IMR-90 (cell line): ENCODE data around the gene URI1. TPM values are rescaled to one million over a fixed set of nuclear protein-coding genes. Genes with fewer than 3 reads are reported as not detected.
"Not testable (repeated sequence)": the region's sequence is repeated elsewhere in the genome, so short reads cannot be mapped to it uniquely, and the experiment has no call there.

Experiments
- ATAC-seq: fragments of 200-7000 bp; cut with Tn5 transposase; 2 replicates; pipeline ENCODE4 v1.9.1; 2020; ENCODE audit warnings: low read depth, mild to moderate bottlenecking, moderate library complexity
- BruUV-seq: library from RNA; stranded (reverse); fragments of 400-500 nt; replicated peaks from 2 replicates; lab custom pipeline; 2021; lab: Mats Ljungman, UMichigan
- CTCF ChIA-PET: fragments of 300-600 bp; formaldehyde crosslinking; extraction: SDS; loops from one replicate; lab custom pipeline; 2021; ENCODE audit warnings: antibody characterized with exemption; lab: Yijun Ruan, JAX
- POLR2A ChIA-PET: fragments of 300-600 bp; sonication (Branson Sonifier 250); formaldehyde crosslinking; loops from one replicate; lab custom pipeline; 2022; ENCODE audit warnings: antibody characterized with exemption; ENCODE audit not compliant: unreplicated experiment; lab: Charles Lee
- DNase-seq: peaks from one replicate; pipeline ENCODE4 v3.0.0; 2013
- H2AFZ ChIP-seq: replicated peaks from 2 replicates; pipeline ENCODE3; 2013; ENCODE audit warnings: low read length, mild to moderate bottlenecking; ENCODE audit not compliant: poor library complexity
- H2AK5ac ChIP-seq: 2 replicates; pipeline ENCODE4 v1.6.1; 2013; ENCODE audit warnings: low read depth, low read length, inconsistent platforms
- H2AK9ac ChIP-seq: replicated peaks from 2 replicates; pipeline ENCODE3; 2013; ENCODE audit warnings: mild to moderate bottlenecking, low read depth, low read length, moderate library complexity; ENCODE audit not compliant: poor library complexity
- H2BK120ac ChIP-seq: 2 replicates; pipeline ENCODE4 v1.6.1; 2013; ENCODE audit warnings: low read depth, low read length, inconsistent platforms
- H2BK15ac ChIP-seq: 3 replicates; pipeline ENCODE4 v1.6.1; 2013; ENCODE audit warnings: low read depth, low read length, inconsistent platforms
- H2BK20ac ChIP-seq: 2 replicates; pipeline ENCODE4 v1.6.1; 2013; ENCODE audit warnings: low read depth, mild to moderate bottlenecking, inconsistent platforms, low read length, moderate library complexity
- H2BK5ac ChIP-seq: 2 replicates; pipeline ENCODE4 v1.6.1; 2013; ENCODE audit warnings: mild to moderate bottlenecking, low read depth, low read length, inconsistent platforms; ENCODE audit not compliant: poor library complexity, severe bottlenecking
- H3K14ac ChIP-seq: replicated peaks from 2 replicates; pipeline ENCODE4 v1.6.1; 2013; ENCODE audit warnings: low read depth, low read length, inconsistent platforms
- H3K18ac ChIP-seq: 2 replicates; pipeline ENCODE4 v1.6.1; 2013; ENCODE audit warnings: low read depth, low read length, control low read depth
- H3K23ac ChIP-seq: 2 replicates; pipeline ENCODE4 v1.6.1; 2013; ENCODE audit warnings: low read depth, low read length, inconsistent platforms
- H3K27ac ChIP-seq: 2 replicates; pipeline ENCODE4 v1.5.1; 2013; ENCODE audit warnings: mild to moderate bottlenecking, control low read depth, low read length; ENCODE audit not compliant: insufficient read depth
- H3K27me3 ChIP-seq: 2 replicates; pipeline ENCODE4 v1.6.1; 2013; ENCODE audit warnings: low read length; ENCODE audit not compliant: control insufficient read depth, insufficient read depth
- H3K36me3 ChIP-seq: 2 replicates; pipeline ENCODE4 v1.6.1; 2013; ENCODE audit warnings: low read length, mixed read lengths; ENCODE audit not compliant: control insufficient read depth, insufficient read depth
- H3K4ac ChIP-seq: 2 replicates; pipeline ENCODE4 v1.6.1; 2013; ENCODE audit warnings: low read depth, low read length, inconsistent platforms
- H3K4me1 ChIP-seq: 2 replicates; pipeline ENCODE4 v1.6.1; 2013; ENCODE audit warnings: low read length, mixed read lengths; ENCODE audit not compliant: control insufficient read depth, insufficient read depth
- H3K4me2 ChIP-seq: 2 replicates; pipeline ENCODE4 v1.6.1; 2013; ENCODE audit warnings: low read depth, mild to moderate bottlenecking, control low read depth, low read length, moderate library complexity
- H3K4me3 ChIP-seq: 2 replicates; pipeline ENCODE4 v1.5.1; 2013; ENCODE audit warnings: low read depth, mild to moderate bottlenecking, control low read depth, low read length, moderate library complexity; ENCODE audit not compliant: insufficient read depth
- H3K56ac ChIP-seq: 2 replicates; pipeline ENCODE4 v1.6.1; 2013; ENCODE audit warnings: low read length, inconsistent platforms; ENCODE audit not compliant: insufficient read depth; ENCODE audit errors: extremely low read depth
- H3K79me1 ChIP-seq, 2 experiments: 2 replicates each; pipeline ENCODE4 v1.6.1; 2013; ENCODE audit warnings: low read length in 2 of 2, inconsistent platforms in 1 of 2, low read depth in 1 of 2
- H3K9ac ChIP-seq: 2 replicates; pipeline ENCODE4 v1.6.1; 2013; ENCODE audit warnings: low read depth, low read length, control low read depth
- H3K9me1 ChIP-seq: 2 replicates; pipeline ENCODE4 v1.6.1; 2013; ENCODE audit warnings: low read length, inconsistent platforms; ENCODE audit not compliant: insufficient read depth
- H3K9me3 ChIP-seq: 2 replicates; pipeline ENCODE4 v1.6.1; 2013; ENCODE audit warnings: low read length; ENCODE audit not compliant: control insufficient read depth, insufficient read depth
- H4K20me1 ChIP-seq: 2 replicates; pipeline ENCODE4 v1.6.1; 2013; ENCODE audit warnings: low read length, inconsistent platforms; ENCODE audit not compliant: insufficient read depth
- H4K5ac ChIP-seq: 2 replicates; pipeline ENCODE4 v1.6.1; 2013; ENCODE audit warnings: mild to moderate bottlenecking, low read depth, low read length, control low read depth
- H4K8ac ChIP-seq, 2 experiments: 2 replicates each; pipeline ENCODE4 v1.6.1; 2013; ENCODE audit warnings: low read depth in 2 of 2, low read length in 2 of 2, control low read depth in 1 of 2, inconsistent platforms in 1 of 2
- H4K91ac ChIP-seq: 2 replicates; pipeline ENCODE4 v1.6.1; 2013; ENCODE audit warnings: low read depth, low read length, inconsistent platforms; ENCODE audit not compliant: insufficient read depth
- FOS ChIP-seq: fragments of 150-350 bp; IDR thresholded peaks from 2 replicates; pipeline ENCODE4 v1.6.1; 2016; ENCODE audit warnings: low read depth, low read length
- MAZ ChIP-seq: IDR thresholded peaks from 2 replicates; pipeline ENCODE4 v1.6.1; 2012; ENCODE audit warnings: low read depth, mild to moderate bottlenecking, low read length, improper control_type of control experiment, moderate library complexity, borderline replicate concordance
- WGBS, 2 experiments: methylation state at CpG; one replicate each; pipeline versions ENCODE4 v1.1.5 to v1.1.7; 2013; ENCODE audit warnings: missing lambda C conversion rate in 2 of 2; ENCODE audit not compliant: insufficient read length in 1 of 2; ENCODE audit errors: extremely low coverage in 2 of 2; 5-methylcytosine and 5-hydroxymethylcytosine counted together
- dilution Hi-C: fragments of 300-500 bp; cut with HindIII; formaldehyde crosslinking; loops from one replicate; pipeline ENCODE4 v1.14.3; 2018; ENCODE audit warnings: low sequenced_read_pairs; ENCODE audit not compliant: unreplicated experiment
- in situ Hi-C: fragments of 300-500 bp; cut with MboI; formaldehyde crosslinking; loops from 3 replicates; pipeline ENCODE4 v1.14.3; 2019; ENCODE audit warnings: low sequenced_read_pairs, inconsistent platforms, mixed read lengths
- intact Hi-C: fragments of 100-400 bp; cut with micrococcal nuclease; formaldehyde crosslinking; loops from 2 replicates; pipeline ENCODE4 v1.10.0; 2022
- polyA plus RNA-seq, 3 experiments: library from polyadenylated mRNA; depleted of rRNA; stranded (reverse); fragments of >200 nt; gene quantifications; 2 replicates each; pipeline ENCODE4 v1.2.3, GENCODE V29; 2012; ENCODE audit warnings: low replicate concordance in 1 of 3
- total RNA-seq: library from RNA; depleted of rRNA; stranded (reverse); fragments of >200 nt; gene quantifications from 2 replicates; pipeline ENCODE4 v1.2.3, GENCODE V29; 2012

The URI1 gene
- total and polyA plus RNA-seq, 2 of the 4 experiments (the other 2 are of a cell fraction): 43.2 to 45.3 TPM

GRCh38 chr19:29965492-29965891 lies 23.5 kb downstream of the URI1 start:
- H3K56ac ChIP-seq: no peak overlapping the region
- intact Hi-C loops (loop anchor here (5.0 kb wide), 1 partner anchor 42 kb away; no protein-coding TSS in a partner anchor), dilution Hi-C loops (no loop called here), in situ Hi-C loops (no loop called here)
- H3K4me2 ChIP-seq: peak overlapping the region; percentile 74; the same call in 1 of the 2 replicates
- no peak overlapping the region for H3K14ac ChIP-seq
- no peak overlapping the region; the same call in 1 of the 2 replicates for H3K4ac ChIP-seq
- H3K27me3 ChIP-seq: no peaks in the 10 kb centered on the region
- ATAC-seq (peak; percentile 90), DNase-seq (peak; percentile 88)
- POLR2A ChIA-PET: no interaction called here
- peaks cover 25% of the 10 kb centered on the region for H4K20me1 ChIP-seq
- H3K23ac ChIP-seq: no peak overlapping the region
- H2AFZ ChIP-seq: no peak overlapping the region
- peaks cover 25% of the 10 kb centered on the region for H3K4me1 ChIP-seq
- H2BK120ac ChIP-seq: peak overlapping the region; percentile 30
- no peaks in the 10 kb centered on the region for H3K9me3 ChIP-seq
- peaks cover 3% of the 10 kb centered on the region for H3K9me1 ChIP-seq
- H2AK9ac ChIP-seq: no peak overlapping the region
- no peak overlapping the region for H2AK5ac ChIP-seq
- H3K79me1 ChIP-seq: peaks cover 24 to 46% of the 10 kb centered on the region in 2 experiments
- H2BK5ac ChIP-seq: peak overlapping the region; percentile 85
- no peaks in the 10 kb centered on the region for H3K36me3 ChIP-seq
- no peak overlapping the region for H2BK15ac ChIP-seq
- peak overlapping the region; percentile 57; the same call in 1 of the 2 replicates for H3K18ac ChIP-seq
- peak; percentile 63 for TF ChIP-seq FOS
- TF ChIP-seq MAZ: no peak
- CTCF ChIA-PET: interaction anchor here (0.7 kb wide), 1 partner anchor 17 kb away, joined by 3 read pairs; no protein-coding TSS in a partner anchor
- H4K5ac ChIP-seq: peak overlapping the region; percentile 15; the same call in 1 of the 2 replicates
- H4K8ac ChIP-seq: peak overlapping the region in 1 of 2 experiments; percentile 64; a peak in 1 of 4 replicates
- no CpG with 5 or more reads among the region's 4 CpGs for WGBS, 2 experiments
- 0 out of 2 replicates have a peak overlapping the region, but pooled peaks have one; percentile 10 for H2BK20ac ChIP-seq
- no peak overlapping the region for H3K9ac ChIP-seq
- H4K91ac ChIP-seq: no peak overlapping the region
- no TSS peak for BruUV-seq
- peak overlapping the region; percentile 5; the same call in 1 of the 2 replicates for H3K27ac ChIP-seq
- H3K4me3 ChIP-seq: no peak overlapping the region; the same call in 1 of the 2 replicates

GRCh38 chr19:29966142-29966541 lies 24.1 kb downstream of the URI1 start:
- Histone ChIP-seq H4K20me1 (peaks cover 27% of the 10 kb centered on the region), H3K18ac (peak overlapping the region; percentile 5; the same call in 1 of the 2 replicates), H4K91ac (peak overlapping the region; percentile 8; the same call in 1 of the 2 replicates), H3K79me1 (peaks cover 23 to 45% of the 10 kb centered on the region in 2 experiments), H2BK120ac (peak overlapping the region; percentile 52; the same call in 1 of the 2 replicates), H2BK5ac (peak overlapping the region; percentile 85), H2AK5ac (0 out of 2 replicates have a peak overlapping the region, but pooled peaks have one; percentile 25), H3K4me1 (peaks cover 25% of the 10 kb centered on the region), H3K4ac (peak overlapping the region; percentile 42), H4K8ac (0 out of 4 replicates have a peak overlapping the region, but pooled peaks of 1 of the 2 experiments have one; percentile 7), H2BK20ac (peak overlapping the region; percentile 31; the same call in 1 of the 2 replicates)
- H4K5ac ChIP-seq, in situ Hi-C loops, H3K4me3 ChIP-seq, dilution Hi-C loops, H3K36me3 ChIP-seq, DNase-seq, H3K4me2 ChIP-seq, CTCF ChIA-PET, H2AFZ ChIP-seq, H3K27ac ChIP-seq, H3K9me3 ChIP-seq, POLR2A ChIA-PET, H2AK9ac ChIP-seq, H3K9ac ChIP-seq, H3K9me1 ChIP-seq, H3K14ac ChIP-seq, H3K23ac ChIP-seq, H3K27me3 ChIP-seq, H2BK15ac ChIP-seq, ATAC-seq, H3K56ac ChIP-seq: not testable (repeated sequence)
- TSS peak; percentile 8 for BruUV-seq
- WGBS, 2 experiments: 0% methylated on average over 1 of the region's 3 CpGs; no CpG with 5 or more reads in 1 of the 2 experiments
- intact Hi-C loops: loop anchor here (5.0 kb wide), 1 partner anchor 41 kb away; no protein-coding TSS in a partner anchor
